ENCODE results near the gene OR1E2.
"Not testable (repeated sequence)": the region's sequence is repeated elsewhere in the genome, so short reads cannot be mapped to it uniquely, and the experiment has no call there.

The OR1E2 gene

DNA sequence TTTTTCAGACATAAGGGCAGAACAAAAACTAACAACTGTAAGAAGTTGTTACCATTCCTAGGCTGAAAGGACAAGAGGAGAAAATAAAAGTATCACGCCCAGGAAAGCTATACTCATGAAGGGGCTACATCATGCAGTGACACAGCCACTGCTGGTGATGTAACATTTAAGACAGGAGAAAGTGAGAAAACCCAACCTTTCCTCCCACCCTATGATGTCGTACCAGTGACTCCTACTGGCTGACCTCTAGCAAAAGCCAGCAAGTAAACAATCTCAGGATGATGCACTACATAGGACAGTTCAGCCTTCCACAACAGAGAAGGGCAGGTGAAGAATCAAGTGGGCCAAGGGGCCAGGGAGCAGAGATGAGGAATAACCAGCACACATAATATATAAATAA is 14.0 kb upstream of the OR1E2 start:
- 64% methylated on average over 2 of the region's 2 CpGs for WGBS
- Histone ChIP-seq H3K36me3 (ENCODE audit: insufficient read depth, low read length) (no peaks in the 10 kb centered on the region), H3K27ac (ENCODE audit: low read depth, low read length) (no peak overlapping the region)

DNA sequence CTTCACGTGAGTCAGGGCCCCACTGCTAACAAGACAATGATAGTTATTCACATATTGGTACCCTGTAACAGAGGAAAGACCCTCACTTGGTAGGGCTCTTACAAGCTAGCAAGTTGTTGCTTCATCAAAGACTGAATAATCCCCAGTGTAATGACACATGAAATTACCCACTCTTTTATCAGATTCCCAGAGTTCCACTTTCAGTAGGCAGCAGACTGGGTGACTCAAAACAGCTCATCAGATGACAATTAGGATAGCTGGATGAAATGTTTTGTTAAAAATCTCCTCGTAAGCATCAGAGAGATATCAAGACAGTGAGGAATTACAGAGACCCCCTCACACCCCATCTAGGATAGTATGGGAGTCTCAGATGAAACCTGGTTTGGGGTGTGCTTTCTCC is 6.8 kb upstream of the OR1E2 start:
- no peak overlapping the region for H3K4me3 ChIP-seq (ENCODE audit: low read length)
- no peaks in the 10 kb centered on the region; the same call in 1 of the 2 replicates for H3K4me1 ChIP-seq (ENCODE audit: insufficient read depth, low read length)
- no peaks in the 10 kb centered on the region for H3K9me3 ChIP-seq (ENCODE audit: insufficient read depth, low read depth, low read length)
- 93% methylated on average over 1 of the region's 2 CpGs for WGBS
- no peaks in the 10 kb centered on the region for H3K27me3 ChIP-seq (ENCODE audit: insufficient read depth, low read length)
- H3K27ac ChIP-seq (ENCODE audit: low read depth, low read length), result no peak overlapping the region
- H3K9ac ChIP-seq (ENCODE audit: low read depth, low read length), result no peak overlapping the region
- no peaks in the 10 kb centered on the region for H3K36me3 ChIP-seq (ENCODE audit: insufficient read depth, low read length)

More for the DNA sequence above, 14.0 kb upstream of the OR1E2 start:
- no peak overlapping the region for H3K4me3 ChIP-seq (ENCODE audit: low read length)
- H3K27me3 ChIP-seq (ENCODE audit: insufficient read depth, low read length), result no peaks in the 10 kb centered on the region
- H3K9ac ChIP-seq (ENCODE audit: low read depth, low read length), result no peak overlapping the region
- H3K9me3 ChIP-seq (ENCODE audit: insufficient read depth, low read depth, low read length), result no peaks in the 10 kb centered on the region
- no peaks in the 10 kb centered on the region for H3K4me1 ChIP-seq (ENCODE audit: insufficient read depth, low read length)

DNA sequence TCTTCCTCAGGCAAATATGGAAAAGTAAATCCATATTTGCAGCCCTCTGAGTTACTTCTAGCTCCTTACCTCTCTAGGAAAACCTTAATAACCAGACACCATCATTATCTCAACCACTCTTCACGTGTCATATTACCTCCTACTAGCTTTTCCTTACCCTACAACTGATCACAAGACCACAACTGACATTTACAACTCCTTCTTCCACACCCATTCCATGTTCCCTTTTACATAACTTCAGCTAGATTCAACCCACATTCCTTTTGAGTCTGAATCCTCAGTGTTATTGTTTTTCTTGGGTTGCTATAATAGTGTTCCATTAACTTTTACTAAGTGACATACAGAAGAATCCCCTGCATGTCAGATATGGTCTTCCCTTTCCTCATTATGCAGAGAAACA is 4.7 kb upstream of the OR1E2 start:
- no peak overlapping the region for H3K27ac ChIP-seq (ENCODE audit: low read depth, low read length)
- H3K4me3 ChIP-seq (ENCODE audit: low read length), result no peak overlapping the region
- no peaks in the 10 kb centered on the region; the same call in 1 of the 2 replicates for H3K4me1 ChIP-seq (ENCODE audit: insufficient read depth, low read length)
- no peaks in the 10 kb centered on the region for H3K9me3 ChIP-seq (ENCODE audit: insufficient read depth, low read depth, low read length)
- no peaks in the 10 kb centered on the region for H3K27me3 ChIP-seq (ENCODE audit: insufficient read depth, low read length)
- no peak overlapping the region for H3K9ac ChIP-seq (ENCODE audit: low read depth, low read length)
- H3K36me3 ChIP-seq (ENCODE audit: insufficient read depth, low read length), result no peaks in the 10 kb centered on the region
- 45% methylated on average over 1 of the region's 1 CpG for WGBS

DNA sequence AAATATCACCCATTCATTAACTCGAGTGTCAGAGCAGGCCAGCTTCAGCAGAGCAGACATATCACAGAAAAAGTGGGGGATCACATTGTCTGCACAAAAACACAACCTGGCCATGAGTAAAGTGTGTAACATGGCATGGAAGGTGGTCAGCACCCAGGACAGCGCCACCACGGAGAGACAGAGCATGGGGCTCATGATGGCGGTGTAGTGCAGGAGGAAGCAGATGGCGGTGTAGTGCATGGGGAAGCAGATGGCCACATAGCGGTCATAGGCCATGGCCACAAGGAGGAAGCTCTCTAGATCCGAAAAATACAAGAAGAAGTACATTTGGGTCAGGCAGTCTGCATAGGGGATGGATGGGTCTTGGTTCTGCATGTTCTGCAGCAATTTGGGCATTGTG is 426 bp downstream of the OR1E2 start:
- not testable (repeated sequence) for H3K36me3 ChIP-seq (ENCODE audit: insufficient read depth, low read length); H3K27me3 ChIP-seq (ENCODE audit: insufficient read depth, low read length); H3K4me3 ChIP-seq (ENCODE audit: low read length); H3K27ac ChIP-seq (ENCODE audit: low read depth, low read length); H3K4me1 ChIP-seq (ENCODE audit: insufficient read depth, low read length); H3K9ac ChIP-seq (ENCODE audit: low read depth, low read length)
- peaks cover 12% of the 10 kb centered on the region; the same call in 1 of the 2 replicates for H3K9me3 ChIP-seq (ENCODE audit: insufficient read depth, low read depth, low read length)
- WGBS, result 36% methylated on average over 7 of the region's 7 CpGs

DNA sequence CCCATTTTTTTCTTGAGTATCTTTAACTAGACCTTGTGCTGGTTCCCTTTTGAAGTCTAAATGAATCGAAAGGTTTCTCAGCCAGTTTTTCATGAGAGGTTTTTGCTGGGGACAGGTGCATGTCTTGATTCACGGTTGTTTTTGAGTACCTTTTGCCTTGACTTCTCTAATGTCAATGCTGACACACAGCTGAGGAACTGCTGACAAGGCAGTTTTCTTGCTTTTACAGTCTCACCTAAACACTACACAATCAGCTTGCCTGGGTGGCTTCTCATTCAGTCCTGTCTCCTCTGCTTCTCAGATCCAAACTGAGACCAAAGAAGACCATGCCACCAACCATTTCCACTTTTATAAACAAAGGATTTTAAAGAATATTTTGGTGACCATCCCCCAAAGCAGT is 15.4 kb downstream of the OR1E2 start:
- Histone ChIP-seq H3K9ac (ENCODE audit: low read depth, low read length) (no peak overlapping the region), H3K36me3 (ENCODE audit: insufficient read depth, low read length) (no peaks in the 10 kb centered on the region), H3K27me3 (ENCODE audit: insufficient read depth, low read length) (no peaks in the 10 kb centered on the region), H3K9me3 (ENCODE audit: insufficient read depth, low read depth, low read length) (peaks cover 15% of the 10 kb centered on the region; the same call in 1 of the 2 replicates), H3K27ac (ENCODE audit: low read depth, low read length) (no peak overlapping the region), H3K4me3 (ENCODE audit: low read length) (no peak overlapping the region), H3K4me1 (ENCODE audit: insufficient read depth, low read length) (no peaks in the 10 kb centered on the region)
- WGBS, result 24% methylated on average over 2 of the region's 2 CpGs

DNA sequence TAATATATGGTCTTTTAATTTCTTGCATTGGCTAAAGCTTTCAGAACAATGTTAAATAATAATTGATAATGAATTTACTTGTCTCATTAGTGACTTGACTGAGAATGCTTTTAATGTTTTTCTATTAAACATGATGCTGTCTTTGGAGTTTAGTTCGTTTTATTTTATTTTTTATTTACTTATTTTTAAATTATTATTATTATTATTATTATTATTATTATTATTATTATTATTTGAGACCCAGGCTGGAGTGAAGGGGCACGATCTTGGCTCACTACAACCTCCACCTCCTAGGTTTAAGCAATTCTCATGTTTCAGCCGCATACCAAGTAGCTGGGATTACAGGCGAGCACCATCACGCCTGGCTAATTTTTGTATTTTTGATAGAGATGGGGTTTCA is 18.0 kb downstream of the OR1E2 start:
- H3K4me1 ChIP-seq (ENCODE audit: insufficient read depth, low read length), result no peaks in the 10 kb centered on the region
- no peak overlapping the region for H3K9ac ChIP-seq (ENCODE audit: low read depth, low read length)
- H3K9me3 ChIP-seq (ENCODE audit: insufficient read depth, low read depth, low read length), result peaks cover 15% of the 10 kb centered on the region; the same call in 1 of the 2 replicates
- no peak overlapping the region for H3K27ac ChIP-seq (ENCODE audit: low read depth, low read length)
- H3K36me3 ChIP-seq (ENCODE audit: insufficient read depth, low read length), result no peaks in the 10 kb centered on the region
- 80% methylated on average over 4 of the region's 5 CpGs for WGBS
- H3K27me3 ChIP-seq (ENCODE audit: insufficient read depth, low read length), result no peaks in the 10 kb centered on the region
- H3K4me3 ChIP-seq (ENCODE audit: low read length), result no peak overlapping the region

DNA sequence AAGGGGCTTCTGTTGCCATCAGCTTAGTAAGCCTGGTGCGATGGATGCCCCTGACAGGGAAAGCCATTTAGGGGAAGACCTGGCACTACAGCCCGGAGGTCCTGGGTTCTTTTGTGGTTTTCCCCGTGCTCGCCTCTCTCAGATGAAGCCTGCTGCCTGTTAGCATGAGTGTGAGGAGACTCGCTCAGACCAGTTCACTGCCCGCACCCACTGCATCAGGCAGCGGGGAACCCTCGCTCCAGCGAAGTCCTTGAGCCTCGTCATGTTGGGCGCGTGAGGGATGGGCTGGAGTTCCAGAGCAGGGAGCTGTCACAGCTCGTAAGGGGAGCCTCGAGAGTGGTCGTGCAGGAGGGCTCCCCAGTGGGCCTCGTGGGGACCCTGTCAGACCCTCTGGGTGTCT is 21.4 kb downstream of the OR1E2 start:
- H3K9me3 ChIP-seq (ENCODE audit: insufficient read depth, low read depth, low read length), result peaks cover 20% of the 10 kb centered on the region
- H3K27me3 ChIP-seq (ENCODE audit: insufficient read depth, low read length); H3K9ac ChIP-seq (ENCODE audit: low read depth, low read length); H3K4me1 ChIP-seq (ENCODE audit: insufficient read depth, low read length); H3K36me3 ChIP-seq (ENCODE audit: insufficient read depth, low read length); H3K27ac ChIP-seq (ENCODE audit: low read depth, low read length); H3K4me3 ChIP-seq (ENCODE audit: low read length): not testable (repeated sequence)
- WGBS, result 80% methylated on average over 3 of the region's 16 CpGs

DNA sequence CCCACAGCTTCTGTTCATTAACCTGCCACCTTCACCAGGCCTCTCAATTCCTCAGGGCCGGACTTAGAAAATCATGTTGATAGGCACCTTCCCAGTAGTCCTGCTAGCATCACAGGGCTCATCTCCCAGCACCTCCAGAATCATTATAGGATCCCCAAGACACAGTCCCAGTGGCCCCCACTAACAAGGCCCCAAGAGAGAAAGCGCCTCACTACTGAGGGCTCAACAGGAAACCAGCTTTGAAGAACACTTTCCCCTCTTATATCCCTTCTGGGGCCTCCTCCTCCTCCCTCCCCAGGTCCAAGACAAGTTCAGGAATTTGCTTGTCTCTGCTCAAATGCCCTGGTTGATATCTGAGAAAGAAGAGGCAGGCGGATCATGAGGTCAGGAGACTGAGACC is 22.6 kb downstream of the OR1E2 start, which contains the start of gene OR3A3:
OR3A3 (plus strand) TSS at position 301 of the 400 bp plus-strand sequence.
- Histone ChIP-seq H3K4me3 (ENCODE audit: low read length) (no peak within 1 kb of the TSS), H3K27me3 (ENCODE audit: insufficient read depth, low read length) (no peaks in the 10 kb centered on the region), H3K9ac (ENCODE audit: low read depth, low read length) (no peak within 1 kb of the TSS), H3K4me1 (ENCODE audit: insufficient read depth, low read length) (no peaks in the 10 kb centered on the region), H3K36me3 (ENCODE audit: insufficient read depth, low read length) (no peaks in the 10 kb centered on the region), H3K9me3 (ENCODE audit: insufficient read depth, low read depth, low read length) (peaks cover 24% of the 10 kb centered on the region), H3K27ac (ENCODE audit: low read depth, low read length) (no peak within 1 kb of the TSS)
- WGBS, result 70% methylated on average over 3 of the region's 3 CpGs

DNA sequence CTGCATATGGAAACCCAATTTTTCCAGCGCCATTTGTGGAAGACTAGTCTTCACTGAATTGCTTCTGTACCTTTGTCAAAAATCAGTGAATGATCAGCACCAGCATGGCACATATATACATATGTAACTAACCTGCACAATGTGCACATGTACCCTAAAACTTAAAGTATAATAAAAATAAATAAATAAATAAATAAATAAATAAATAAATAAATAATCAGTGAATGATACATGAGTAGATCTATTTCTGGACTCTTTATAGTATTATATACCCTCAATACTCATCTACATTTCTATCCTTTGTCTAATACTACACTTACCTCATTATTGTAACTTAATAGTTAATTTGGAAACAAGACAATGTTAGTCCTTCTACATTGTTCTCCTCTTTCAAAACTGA is 29.8 kb downstream of the OR1E2 start:
- not testable (repeated sequence) for H3K9ac ChIP-seq (ENCODE audit: low read depth, low read length); H3K27me3 ChIP-seq (ENCODE audit: insufficient read depth, low read length); H3K4me1 ChIP-seq (ENCODE audit: insufficient read depth, low read length); H3K36me3 ChIP-seq (ENCODE audit: insufficient read depth, low read length); H3K27ac ChIP-seq (ENCODE audit: low read depth, low read length); H3K4me3 ChIP-seq (ENCODE audit: low read length)
- 50% methylated on average over 1 of the region's 1 CpG for whole genome bisulfite sequencing
- H3K9me3 ChIP-seq (ENCODE audit: insufficient read depth, low read depth, low read length), result peaks cover 33% of the 10 kb centered on the region

DNA sequence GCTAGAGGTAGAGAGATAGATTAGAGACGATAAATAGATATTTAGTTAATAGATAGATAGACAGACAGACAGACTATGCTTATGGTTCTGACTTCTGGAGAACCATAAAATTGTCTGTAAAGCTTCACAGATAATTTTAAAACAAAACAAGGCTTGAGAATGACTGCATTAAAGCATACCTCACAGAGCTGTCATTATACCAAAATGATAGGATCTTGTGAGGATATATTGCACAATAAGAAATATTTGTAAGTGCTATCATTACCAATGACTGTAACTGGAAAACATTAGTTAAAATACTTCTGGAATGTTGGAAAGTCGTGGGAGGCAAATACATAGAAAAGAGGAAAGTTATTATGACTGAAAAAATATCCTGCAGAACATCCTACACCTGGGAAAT is 31.9 kb downstream of the OR1E2 start:
- WGBS, result 91% methylated on average over 1 of the region's 2 CpGs
- peaks cover 24% of the 10 kb centered on the region for H3K9me3 ChIP-seq (ENCODE audit: insufficient read depth, low read depth, low read length)

DNA sequence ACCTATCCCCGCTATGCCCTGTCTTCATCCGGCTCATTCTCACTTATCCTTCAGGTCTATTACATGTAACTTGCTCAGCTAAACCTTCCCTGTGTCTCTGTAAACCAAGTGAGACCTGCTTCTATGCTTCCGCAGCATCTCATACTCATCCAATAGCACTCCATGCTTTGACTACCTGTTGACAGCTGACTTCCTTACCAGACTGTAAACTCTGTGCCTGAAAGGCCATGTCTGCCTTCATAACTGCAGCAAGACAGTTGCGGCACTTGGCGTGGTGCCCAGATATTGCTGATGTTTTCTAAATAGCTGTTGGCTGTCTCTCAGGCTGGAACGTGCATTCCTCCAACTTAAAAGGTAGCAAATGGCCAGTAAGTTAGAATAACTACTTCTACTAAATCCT is 33.6 kb downstream of the OR1E2 start:
- no peaks in the 10 kb centered on the region for H3K4me1 ChIP-seq (ENCODE audit: insufficient read depth, low read length)
- H3K9ac ChIP-seq (ENCODE audit: low read depth, low read length), result no peak overlapping the region
- 72% methylated on average over 6 of the region's 6 CpGs for WGBS
- peaks cover 23% of the 10 kb centered on the region for H3K9me3 ChIP-seq (ENCODE audit: insufficient read depth, low read depth, low read length)
- H3K27ac ChIP-seq (ENCODE audit: low read depth, low read length), result no peak overlapping the region
- no peak overlapping the region for H3K4me3 ChIP-seq (ENCODE audit: low read length)
- no peaks in the 10 kb centered on the region for H3K27me3 ChIP-seq (ENCODE audit: insufficient read depth, low read length)
- no peaks in the 10 kb centered on the region for H3K36me3 ChIP-seq (ENCODE audit: insufficient read depth, low read length)

More for the DNA sequence above, 31.9 kb downstream of the OR1E2 start:
- Histone ChIP-seq H3K9ac (ENCODE audit: low read depth, low read length) (no peak overlapping the region), H3K4me3 (ENCODE audit: low read length) (no peak overlapping the region), H3K4me1 (ENCODE audit: insufficient read depth, low read length) (no peaks in the 10 kb centered on the region), H3K27ac (ENCODE audit: low read depth, low read length) (no peak overlapping the region), H3K36me3 (ENCODE audit: insufficient read depth, low read length) (no peaks in the 10 kb centered on the region), H3K27me3 (ENCODE audit: insufficient read depth, low read length) (no peaks in the 10 kb centered on the region)

DNA sequence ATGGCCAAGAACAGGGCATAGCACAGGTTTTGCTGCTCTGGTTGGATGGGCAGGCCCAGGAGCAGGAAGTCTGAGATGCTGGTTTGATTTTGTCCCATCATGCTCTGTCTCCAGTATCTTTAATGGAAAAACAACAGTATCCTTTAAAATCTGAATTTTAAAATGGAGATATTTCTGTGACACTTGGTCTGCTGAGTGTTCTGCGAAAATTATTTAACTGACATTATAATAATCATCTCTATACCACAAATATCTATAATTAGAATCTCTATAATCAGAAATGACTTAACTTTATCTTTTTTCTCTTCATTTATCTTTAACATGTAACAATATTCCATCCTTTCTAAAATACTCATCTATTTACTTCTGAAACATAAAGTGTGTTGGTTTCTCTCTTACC is 35.3 kb downstream of the OR1E2 start, which contains the start of gene OR1E1:
OR1E1 (minus strand) TSS at position 101 of the 400 bp plus-strand sequence; CDS start at position 101, 0 bp downstream.
- H3K9me3 ChIP-seq (ENCODE audit: insufficient read depth, low read depth, low read length), result peaks cover 24% of the 10 kb centered on the region
- no peak within 1 kb of the TSS for H3K4me3 ChIP-seq (ENCODE audit: low read length)
- H3K27me3 ChIP-seq (ENCODE audit: insufficient read depth, low read length), result no peaks in the 10 kb centered on the region
- no peak within 1 kb of the TSS for H3K27ac ChIP-seq (ENCODE audit: low read depth, low read length)
- H3K4me1 ChIP-seq (ENCODE audit: insufficient read depth, low read length), result no peaks in the 10 kb centered on the region
- 70% methylated on average over 1 of the region's 1 CpG for WGBS
- no peak within 1 kb of the TSS for H3K9ac ChIP-seq (ENCODE audit: low read depth, low read length)
- H3K36me3 ChIP-seq (ENCODE audit: insufficient read depth, low read length), result no peaks in the 10 kb centered on the region
